HT1080 (cell line): ENCODE measurements around the gene CCDC88B. TPM values are rescaled to one million over a fixed set of nuclear protein-coding genes. Genes with fewer than 3 reads are reported as not detected.

Experiments
- small RNA-seq: library from RNA; depleted of rRNA; stranded (forward); fragments of <200 nt; gene quantifications from one replicate; pipeline ENCODE3, GENCODE V24; 2014
- total RNA-seq: library from RNA; depleted of rRNA; stranded (reverse); fragments of >200 nt; shearing (Covaris generic); gene quantifications from 2 replicates; pipeline ENCODE4 v1.2.3, GENCODE V29; 2014; rRNA removed

The CCDC88B gene
- total RNA-seq, 1 experiment from 2014 or later: 4.9 TPM

Small RNA genes within 50 kb of the gene (small RNA-seq; reads per million reads assigned to genes)
- gene MIR1237 (not detected), gene MIR7155 (not detected), gene RF00019 (not detected)

Other genes starting within 250 kb of the CCDC88B start
- 19.9 and 22.5 TPM in 2 replicates for gene MACROD1, start 174.1 kb upstream of the CCDC88B start, total RNA-seq
- 367 and 368 TPM in 2 replicates for gene STIP1, start 154.0 kb upstream of the CCDC88B start, total RNA-seq
- gene FERMT3, start 133.5 kb upstream of the CCDC88B start, total RNA-seq: 1.5 and 2.0 TPM in 2 replicates
- 37.4 and 42.7 TPM in 2 replicates for gene TRPT1, start 114.0 kb upstream of the CCDC88B start, total RNA-seq
- gene NUDT22, start 113.9 kb upstream of the CCDC88B start, total RNA-seq: 61.8 and 80.6 TPM in 2 replicates
- gene DNAJC4, start 109.7 kb upstream of the CCDC88B start, total RNA-seq: 2.9 and 11.1 TPM in 2 replicates
- gene VEGFB, start 105.6 kb upstream of the CCDC88B start, total RNA-seq: 26.7 and 71.0 TPM in 2 replicates
- gene FKBP2, start 99.1 kb upstream of the CCDC88B start, total RNA-seq: 103 and 111 TPM in 2 replicates
- 614 and 695 TPM in 2 replicates for gene PPP1R14B, start 93.3 kb upstream of the CCDC88B start, total RNA-seq
- 50.6 and 57.4 TPM in 2 replicates for gene PLCB3, start 88.7 kb upstream of the CCDC88B start, total RNA-seq
- gene BAD, start 55.5 kb upstream of the CCDC88B start, total RNA-seq: 129 and 138 TPM in 2 replicates
- gene GPR137, start 54.4 kb upstream of the CCDC88B start, total RNA-seq: 26.8 and 36.7 TPM in 2 replicates
- gene KCNK4, start 48.9 kb upstream of the CCDC88B start, total RNA-seq: not detected in 2 replicates
- gene CATSPERZ, start 39.8 kb upstream of the CCDC88B start, total RNA-seq: 1.0 and 1.2 TPM in 2 replicates
- gene ESRRA, start 34.7 kb upstream of the CCDC88B start, total RNA-seq: 74.5 and 77.5 TPM in 2 replicates
- 471 and 628 TPM in 2 replicates for gene TRMT112, start 22.6 kb upstream of the CCDC88B start, total RNA-seq
- 274 and 324 TPM in 2 replicates for gene PRDX5, start 22.1 kb upstream of the CCDC88B start, total RNA-seq
- gene RPS6KA4, start 19.0 kb downstream of the CCDC88B start, total RNA-seq: 86.9 and 95.7 TPM in 2 replicates
- gene SLC22A11, start 215.7 kb downstream of the CCDC88B start, total RNA-seq: not detected in 2 replicates